ENCODE results near the gene MYO1E.

GRCh38 chr15:59303136-59303535, 69.5 kb downstream of the MYO1E start:
- TF ChIP-seq, protein P1, sequence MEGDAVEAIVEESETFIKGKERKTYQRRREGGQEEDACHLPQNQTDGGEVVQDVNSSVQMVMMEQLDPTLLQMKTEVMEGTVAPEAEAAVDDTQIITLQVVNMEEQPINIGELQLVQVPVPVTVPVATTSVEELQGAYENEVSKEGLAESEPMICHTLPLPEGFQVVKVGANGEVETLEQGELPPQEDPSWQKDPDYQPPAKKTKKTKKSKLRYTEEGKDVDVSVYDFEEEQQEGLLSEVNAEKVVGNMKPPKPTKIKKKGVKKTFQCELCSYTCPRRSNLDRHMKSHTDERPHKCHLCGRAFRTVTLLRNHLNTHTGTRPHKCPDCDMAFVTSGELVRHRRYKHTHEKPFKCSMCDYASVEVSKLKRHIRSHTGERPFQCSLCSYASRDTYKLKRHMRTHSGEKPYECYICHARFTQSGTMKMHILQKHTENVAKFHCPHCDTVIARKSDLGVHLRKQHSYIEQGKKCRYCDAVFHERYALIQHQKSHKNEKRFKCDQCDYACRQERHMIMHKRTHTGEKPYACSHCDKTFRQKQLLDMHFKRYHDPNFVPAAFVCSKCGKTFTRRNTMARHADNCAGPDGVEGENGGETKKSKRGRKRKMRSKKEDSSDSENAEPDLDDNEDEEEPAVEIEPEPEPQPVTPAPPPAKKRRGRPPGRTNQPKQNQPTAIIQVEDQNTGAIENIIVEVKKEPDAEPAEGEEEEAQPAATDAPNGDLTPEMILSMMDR (IDR thresholded peaks at IDR 0.05) = no peak
- no peak for TF ChIP-seq ZFX (IDR thresholded peaks at IDR 0.05; ENCODE audit: borderline replicate concordance)
